ENCODE data around the gene P2RY14.

P2RY14 gene

DNA sequence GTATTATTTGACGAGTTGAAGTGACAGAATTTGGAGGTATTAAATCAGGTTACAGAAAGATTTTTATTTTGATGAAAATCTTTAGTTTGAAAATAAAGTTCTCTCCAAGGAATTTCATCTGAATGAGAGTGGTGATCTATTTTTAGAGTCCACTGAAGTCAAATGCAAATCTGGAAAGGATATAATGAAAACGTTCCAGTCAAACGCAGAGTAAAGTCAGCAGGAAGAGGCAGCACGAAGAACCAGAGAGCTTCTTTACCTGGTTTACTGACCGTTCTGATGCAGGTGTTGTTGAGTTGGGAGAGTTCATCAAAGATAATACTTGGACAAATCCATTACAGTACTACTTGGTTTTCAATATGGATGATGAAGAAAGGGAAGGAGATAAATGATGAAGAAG, 8.7 kb downstream of the P2RY14 start:
- TF ChIP-seq TAF1 (IDR thresholded peaks at IDR 0.05; ENCODE audit: borderline replicate concordance, insufficient read depth, low read length) (no peak), SIN3A (IDR thresholded peaks at IDR 0.05; ENCODE audit: borderline replicate concordance, insufficient read depth, low read length) (no peak), POLR2AphosphoS5 (IDR thresholded peaks at IDR 0.05; ENCODE audit: low read depth, low read length) (no peak), FOXP2 (optimal IDR thresholded peaks at IDR 0.05; ENCODE audit: borderline replicate concordance, extremely low read depth, extremely low read length, insufficient read depth) (no peak)
- TF ChIP-seq, protein P1, sequence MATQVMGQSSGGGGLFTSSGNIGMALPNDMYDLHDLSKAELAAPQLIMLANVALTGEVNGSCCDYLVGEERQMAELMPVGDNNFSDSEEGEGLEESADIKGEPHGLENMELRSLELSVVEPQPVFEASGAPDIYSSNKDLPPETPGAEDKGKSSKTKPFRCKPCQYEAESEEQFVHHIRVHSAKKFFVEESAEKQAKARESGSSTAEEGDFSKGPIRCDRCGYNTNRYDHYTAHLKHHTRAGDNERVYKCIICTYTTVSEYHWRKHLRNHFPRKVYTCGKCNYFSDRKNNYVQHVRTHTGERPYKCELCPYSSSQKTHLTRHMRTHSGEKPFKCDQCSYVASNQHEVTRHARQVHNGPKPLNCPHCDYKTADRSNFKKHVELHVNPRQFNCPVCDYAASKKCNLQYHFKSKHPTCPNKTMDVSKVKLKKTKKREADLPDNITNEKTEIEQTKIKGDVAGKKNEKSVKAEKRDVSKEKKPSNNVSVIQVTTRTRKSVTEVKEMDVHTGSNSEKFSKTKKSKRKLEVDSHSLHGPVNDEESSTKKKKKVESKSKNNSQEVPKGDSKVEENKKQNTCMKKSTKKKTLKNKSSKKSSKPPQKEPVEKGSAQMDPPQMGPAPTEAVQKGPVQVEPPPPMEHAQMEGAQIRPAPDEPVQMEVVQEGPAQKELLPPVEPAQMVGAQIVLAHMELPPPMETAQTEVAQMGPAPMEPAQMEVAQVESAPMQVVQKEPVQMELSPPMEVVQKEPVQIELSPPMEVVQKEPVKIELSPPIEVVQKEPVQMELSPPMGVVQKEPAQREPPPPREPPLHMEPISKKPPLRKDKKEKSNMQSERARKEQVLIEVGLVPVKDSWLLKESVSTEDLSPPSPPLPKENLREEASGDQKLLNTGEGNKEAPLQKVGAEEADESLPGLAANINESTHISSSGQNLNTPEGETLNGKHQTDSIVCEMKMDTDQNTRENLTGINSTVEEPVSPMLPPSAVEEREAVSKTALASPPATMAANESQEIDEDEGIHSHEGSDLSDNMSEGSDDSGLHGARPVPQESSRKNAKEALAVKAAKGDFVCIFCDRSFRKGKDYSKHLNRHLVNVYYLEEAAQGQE (IDR thresholded peaks at IDR 0.05; ENCODE audit: insufficient read depth in 1 of 2, low read depth in 2 of 2, low read length in 2 of 2): no peak

DNA sequence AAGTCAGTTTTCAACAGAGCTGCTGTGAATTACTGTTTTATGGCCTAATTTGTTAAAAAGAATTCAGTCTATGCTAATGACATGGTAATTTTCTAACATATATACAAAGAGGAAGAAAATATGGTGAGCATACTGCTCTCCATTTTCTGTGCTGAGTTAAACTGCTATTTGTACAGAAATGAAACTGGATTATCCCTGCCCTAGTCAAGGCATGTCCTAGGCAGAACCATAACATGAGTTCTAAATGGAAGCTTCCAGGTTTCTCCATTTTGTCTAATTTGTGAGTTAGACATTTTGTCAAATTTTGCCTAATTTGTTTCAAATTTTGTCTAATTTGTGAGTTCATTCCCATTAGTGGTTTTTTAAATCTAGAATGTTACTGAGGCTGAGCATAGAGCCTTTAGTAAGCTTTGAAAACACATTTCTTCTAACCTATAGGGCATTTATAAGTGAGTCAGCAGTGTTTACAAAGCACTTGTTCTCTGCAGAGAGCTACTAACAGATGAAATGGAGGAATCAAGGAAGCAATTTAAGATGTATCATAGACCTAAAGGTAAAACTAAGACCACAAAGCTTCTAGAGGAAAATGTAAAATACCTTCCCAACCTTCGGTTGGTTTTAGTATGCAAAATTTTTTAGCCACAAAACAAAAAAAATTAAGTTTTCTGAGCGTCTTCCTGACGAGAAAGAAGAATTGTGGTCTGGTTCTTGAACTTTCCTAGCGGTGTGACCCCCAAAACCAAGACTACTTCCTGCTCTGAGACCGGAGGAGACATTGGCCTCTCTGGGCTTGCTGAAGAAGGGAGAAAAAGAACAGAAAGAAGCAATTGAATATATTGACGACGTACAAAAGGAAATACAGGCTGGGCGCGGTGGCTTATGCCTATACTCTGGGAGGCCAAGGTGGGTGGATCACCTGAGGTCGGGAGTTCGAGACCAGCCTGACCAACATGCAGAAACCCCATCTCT, 9.8 kb downstream of the P2RY14 start:
- TF ChIP-seq, protein P1 (IDR thresholded peaks at IDR 0.05; ENCODE audit: insufficient read depth in 1 of 2, low read depth in 2 of 2, low read length in 2 of 2): no peak
- TF ChIP-seq POLR2AphosphoS5 (IDR thresholded peaks at IDR 0.05; ENCODE audit: low read depth, low read length) (no peak), TAF1 (IDR thresholded peaks at IDR 0.05; ENCODE audit: borderline replicate concordance, insufficient read depth, low read length) (no peak), SIN3A (IDR thresholded peaks at IDR 0.05; ENCODE audit: borderline replicate concordance, insufficient read depth, low read length) (no peak), FOXP2 (optimal IDR thresholded peaks at IDR 0.05; ENCODE audit: borderline replicate concordance, extremely low read depth, extremely low read length, insufficient read depth) (no peak)

DNA sequence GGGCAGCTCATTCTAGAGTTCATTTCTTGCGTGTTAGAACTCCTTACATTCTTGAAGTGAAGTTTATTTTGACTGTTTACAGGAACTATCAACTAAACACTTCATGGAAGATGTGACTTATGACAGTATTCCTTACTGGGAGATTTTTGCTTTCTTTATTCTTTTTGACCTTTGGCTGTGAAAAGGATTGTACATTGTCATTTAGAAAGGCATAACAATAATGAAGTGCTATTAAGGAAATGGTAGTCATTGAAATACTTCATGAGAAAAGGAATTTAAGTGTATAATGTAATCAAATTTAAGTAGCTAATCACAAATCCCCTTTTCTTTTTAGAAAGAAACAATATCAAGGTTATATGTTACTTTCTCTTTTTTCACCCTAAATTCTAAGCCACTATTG, 11.3 kb downstream of the P2RY14 start:
- TF ChIP-seq FOXP2 (optimal IDR thresholded peaks at IDR 0.05; ENCODE audit: borderline replicate concordance, extremely low read depth, extremely low read length, insufficient read depth): no peak
- no peak for TF ChIP-seq TAF1 (IDR thresholded peaks at IDR 0.05; ENCODE audit: borderline replicate concordance, insufficient read depth, low read length)
- no peak for TF ChIP-seq POLR2AphosphoS5 (IDR thresholded peaks at IDR 0.05; ENCODE audit: low read depth, low read length)
- TF ChIP-seq, protein P1 (IDR thresholded peaks at IDR 0.05; ENCODE audit: insufficient read depth in 1 of 2, low read depth in 2 of 2, low read length in 2 of 2): no peak
- TF ChIP-seq SIN3A (IDR thresholded peaks at IDR 0.05; ENCODE audit: borderline replicate concordance, insufficient read depth, low read length): no peak

DNA sequence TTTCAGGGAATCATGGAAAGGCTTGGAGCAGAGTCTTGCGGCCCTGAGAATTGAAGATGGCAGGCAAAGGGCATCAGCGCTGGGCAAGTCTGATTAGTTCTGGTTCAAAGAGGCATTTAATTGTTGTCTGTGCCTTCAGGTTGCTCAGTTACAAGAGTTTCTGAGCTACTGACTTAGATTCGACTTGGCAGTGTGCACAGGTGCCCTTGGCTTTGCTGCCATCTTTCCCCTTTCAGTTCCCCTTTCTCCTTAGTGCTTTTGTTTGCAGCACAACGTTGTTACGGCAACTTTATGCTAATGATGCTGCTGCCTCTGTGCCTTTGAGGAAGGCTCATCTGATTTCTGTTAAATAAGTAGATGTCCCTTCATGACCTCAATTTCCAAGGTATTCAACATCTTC, 12.5 kb downstream of the P2RY14 start:
- TF ChIP-seq POLR2AphosphoS5 (IDR thresholded peaks at IDR 0.05; ENCODE audit: low read depth, low read length) (no peak), FOXP2 (optimal IDR thresholded peaks at IDR 0.05; ENCODE audit: borderline replicate concordance, extremely low read depth, extremely low read length, insufficient read depth) (no peak)
- TF ChIP-seq, protein P1 (IDR thresholded peaks at IDR 0.05; ENCODE audit: insufficient read depth in 1 of 2, low read depth in 2 of 2, low read length in 2 of 2): no peak
